ENCODE results near the gene PNP.
"Not testable (repeated sequence)": the region's sequence is repeated elsewhere in the genome, so short reads cannot be mapped to it uniquely, and the experiment has no call there.

PNP gene

GRCh38 chr14:20469242-20469889 is at the start of gene PNP:
TSS of gene PNP (plus strand) at chr14:20469406. CDS start at chr14:20469525, 119 bp downstream.
- in situ Hi-C loops (cut with HindIII; ENCODE audit: low sequenced_read_pairs): no loop called here

- in situ Hi-C loops (cut with HindIII; ENCODE audit: low sequenced_read_pairs): no loop called here
Measured at GRCh38 chr14:20419419-20419818, 49.8 kb upstream of the PNP start.

- in situ Hi-C loops (cut with HindIII; ENCODE audit: low sequenced_read_pairs): no loop called here
Measured at GRCh38 chr14:20421267-20421666, 47.9 kb upstream of the PNP start.

GRCh38 chr14:20422886-20423285 is 46.3 kb upstream of the PNP start:
- in situ Hi-C loops (cut with HindIII; ENCODE audit: low sequenced_read_pairs): no loop called here

- in situ Hi-C loops (cut with HindIII; ENCODE audit: low sequenced_read_pairs): loop anchor here (5.0 kb wide), 1 partner anchor 37 kb away; the partner anchor contains the start of gene PIP4P1
Measured at GRCh38 chr14:20424851-20425250, 44.4 kb upstream of the PNP start.

- in situ Hi-C loops (cut with HindIII; ENCODE audit: low sequenced_read_pairs): loop anchor here (5.0 kb wide), 1 partner anchor 35 kb away; the partner anchor contains the start of gene PIP4P1
Measured at GRCh38 chr14:20427231-20428009, 41.8 kb upstream of the PNP start.

- in situ Hi-C loops (cut with HindIII; ENCODE audit: low sequenced_read_pairs): loop anchor here (5.0 kb wide), 1 partner anchor 34 kb away; the partner anchor contains the start of gene PIP4P1
Measured at GRCh38 chr14:20428010-20428365, 41.2 kb upstream of the PNP start.

- in situ Hi-C loops (cut with HindIII; ENCODE audit: low sequenced_read_pairs): loop anchor here (5.0 kb wide), 1 partner anchor 33 kb away; the partner anchor contains the start of gene PIP4P1
Measured at GRCh38 chr14:20428802-20429201, 40.4 kb upstream of the PNP start.

GRCh38 chr14:20429801-20430669 is 39.2 kb upstream of the PNP start:
- in situ Hi-C loops (cut with HindIII; ENCODE audit: low sequenced_read_pairs): loop anchor here (5.0 kb wide), 1 partner anchor 32 kb away; the partner anchor contains the start of gene PIP4P1

- in situ Hi-C loops (cut with HindIII; ENCODE audit: low sequenced_read_pairs): no loop called here
Measured at GRCh38 chr14:20434701-20435581, 34.3 kb upstream of the PNP start.

- in situ Hi-C loops (cut with HindIII; ENCODE audit: low sequenced_read_pairs): no loop called here
Measured at GRCh38 chr14:20435582-20436362, 33.4 kb upstream of the PNP start, which contains the start of gene KLHL33. TSS of gene KLHL33 (minus strand) at chr14:20436166. CDS start at chr14:20435811, 355 bp downstream.

GRCh38 chr14:20436363-20436755 is 32.8 kb upstream of the PNP start:
- in situ Hi-C loops (cut with HindIII; ENCODE audit: low sequenced_read_pairs): no loop called here

- in situ Hi-C loops (cut with HindIII; ENCODE audit: low sequenced_read_pairs): no loop called here
Measured at GRCh38 chr14:20438664-20439063, 30.5 kb upstream of the PNP start.

- in situ Hi-C loops (cut with HindIII; ENCODE audit: low sequenced_read_pairs): no loop called here
Measured at GRCh38 chr14:20440465-20440864, 28.7 kb upstream of the PNP start.

- in situ Hi-C loops (cut with HindIII; ENCODE audit: low sequenced_read_pairs): no loop called here
Measured at GRCh38 chr14:20440882-20441281, 28.3 kb upstream of the PNP start.

- in situ Hi-C loops (cut with HindIII; ENCODE audit: low sequenced_read_pairs): no loop called here
Measured at GRCh38 chr14:20441461-20441860, 27.7 kb upstream of the PNP start.

GRCh38 chr14:20443650-20444049 is 25.6 kb upstream of the PNP start:
- in situ Hi-C loops (cut with HindIII; ENCODE audit: low sequenced_read_pairs): not testable (repeated sequence)

GRCh38 chr14:20446889-20447288 is 22.3 kb upstream of the PNP start:
- in situ Hi-C loops (cut with HindIII; ENCODE audit: low sequenced_read_pairs): no loop called here

GRCh38 chr14:20452831-20453230 is 16.4 kb upstream of the PNP start:
- in situ Hi-C loops (cut with HindIII; ENCODE audit: low sequenced_read_pairs): not testable (repeated sequence)

Data from endothelial cell of hepatic sinusoid (primary cell).